Measurements from ENCODE around the gene EPHA3.

The EPHA3 gene

DNA sequence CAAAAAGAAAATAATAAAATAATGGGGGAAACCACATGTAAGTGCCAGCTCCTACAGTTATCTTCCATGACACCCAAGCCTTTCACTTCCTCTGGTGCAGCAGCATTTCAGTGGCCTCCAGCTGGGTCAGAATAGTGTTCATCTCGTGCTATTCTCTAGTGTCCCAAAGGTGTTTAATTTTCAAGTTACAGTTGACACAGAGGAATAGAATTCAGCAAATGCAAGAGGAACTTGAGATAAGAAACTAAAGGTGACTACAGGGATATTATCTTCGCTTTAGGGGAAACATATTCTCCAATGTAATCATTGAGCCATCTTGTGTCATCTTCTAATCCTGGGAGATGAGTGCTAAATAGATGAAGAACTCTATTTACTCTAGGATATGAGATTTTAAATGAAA lies 212.8 kb downstream of the EPHA3 start:
- no peak for TF ChIP-seq GABPA (IDR thresholded peaks at IDR 0.05; ENCODE audit: low read depth)
- no peak for TF ChIP-seq CTCF (IDR thresholded peaks at IDR 0.05; ENCODE audit: insufficient read depth, low read length)
- TF ChIP-seq POLR2AphosphoS5 (IDR thresholded peaks at IDR 0.05; ENCODE audit: low read depth) = no peak
- TF ChIP-seq SPI1 (IDR thresholded peaks at IDR 0.05; ENCODE audit: borderline replicate concordance, low read depth) = no peak
- TF ChIP-seq, protein P1, sequence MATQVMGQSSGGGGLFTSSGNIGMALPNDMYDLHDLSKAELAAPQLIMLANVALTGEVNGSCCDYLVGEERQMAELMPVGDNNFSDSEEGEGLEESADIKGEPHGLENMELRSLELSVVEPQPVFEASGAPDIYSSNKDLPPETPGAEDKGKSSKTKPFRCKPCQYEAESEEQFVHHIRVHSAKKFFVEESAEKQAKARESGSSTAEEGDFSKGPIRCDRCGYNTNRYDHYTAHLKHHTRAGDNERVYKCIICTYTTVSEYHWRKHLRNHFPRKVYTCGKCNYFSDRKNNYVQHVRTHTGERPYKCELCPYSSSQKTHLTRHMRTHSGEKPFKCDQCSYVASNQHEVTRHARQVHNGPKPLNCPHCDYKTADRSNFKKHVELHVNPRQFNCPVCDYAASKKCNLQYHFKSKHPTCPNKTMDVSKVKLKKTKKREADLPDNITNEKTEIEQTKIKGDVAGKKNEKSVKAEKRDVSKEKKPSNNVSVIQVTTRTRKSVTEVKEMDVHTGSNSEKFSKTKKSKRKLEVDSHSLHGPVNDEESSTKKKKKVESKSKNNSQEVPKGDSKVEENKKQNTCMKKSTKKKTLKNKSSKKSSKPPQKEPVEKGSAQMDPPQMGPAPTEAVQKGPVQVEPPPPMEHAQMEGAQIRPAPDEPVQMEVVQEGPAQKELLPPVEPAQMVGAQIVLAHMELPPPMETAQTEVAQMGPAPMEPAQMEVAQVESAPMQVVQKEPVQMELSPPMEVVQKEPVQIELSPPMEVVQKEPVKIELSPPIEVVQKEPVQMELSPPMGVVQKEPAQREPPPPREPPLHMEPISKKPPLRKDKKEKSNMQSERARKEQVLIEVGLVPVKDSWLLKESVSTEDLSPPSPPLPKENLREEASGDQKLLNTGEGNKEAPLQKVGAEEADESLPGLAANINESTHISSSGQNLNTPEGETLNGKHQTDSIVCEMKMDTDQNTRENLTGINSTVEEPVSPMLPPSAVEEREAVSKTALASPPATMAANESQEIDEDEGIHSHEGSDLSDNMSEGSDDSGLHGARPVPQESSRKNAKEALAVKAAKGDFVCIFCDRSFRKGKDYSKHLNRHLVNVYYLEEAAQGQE (IDR thresholded peaks at IDR 0.05; ENCODE audit: insufficient replicate concordance, low read depth) = no peak

GRCh38 chr3:89326997-89327396 lies 219.6 kb downstream of the EPHA3 start:
- Histone ChIP-seq H3K27ac (replicated peaks) (no peak overlapping the region), H3K27me3 (ENCODE audit: insufficient read depth, poor library complexity, severe bottlenecking) (no peaks in the 10 kb centered on the region), H3K4me3 (replicated peaks; ENCODE audit: insufficient read depth, low read length) (no peak overlapping the region)
- DNase-seq (ENCODE audit: low read depth in 1 of 2, low spot score in 1 of 2) = no peak
- TF ChIP-seq CTCF (IDR thresholded peaks at IDR 0.05; ENCODE audit: insufficient read depth, low read length) = no peak
- TF ChIP-seq GABPA (IDR thresholded peaks at IDR 0.05; ENCODE audit: low read depth) = no peak
- TF ChIP-seq POLR2AphosphoS5 (IDR thresholded peaks at IDR 0.05; ENCODE audit: low read depth) = no peak
- TF ChIP-seq, protein P1 (IDR thresholded peaks at IDR 0.05; ENCODE audit: insufficient replicate concordance, low read depth) = no peak
- no peak for TF ChIP-seq SPI1 (IDR thresholded peaks at IDR 0.05; ENCODE audit: borderline replicate concordance, low read depth)

More for the DNA sequence above, 212.8 kb downstream of the EPHA3 start:
- Histone ChIP-seq H3K4me3 (replicated peaks; ENCODE audit: insufficient read depth, low read length) (no peak overlapping the region), H3K27me3 (ENCODE audit: insufficient read depth, poor library complexity, severe bottlenecking) (no peaks in the 10 kb centered on the region), H3K27ac (replicated peaks) (no peak overlapping the region)
- no peak for DNase-seq (ENCODE audit: low read depth in 1 of 2, low spot score in 1 of 2)

- no peaks in the 10 kb centered on the region for H3K27me3 ChIP-seq (ENCODE audit: insufficient read depth, poor library complexity, severe bottlenecking)
- H3K4me3 ChIP-seq (replicated peaks; ENCODE audit: insufficient read depth, low read length) = no peak overlapping the region
- DNase-seq (ENCODE audit: low read depth in 1 of 2, low spot score in 1 of 2) = no peak
- TF ChIP-seq CTCF (IDR thresholded peaks at IDR 0.05; ENCODE audit: insufficient read depth, low read length) = no peak
- no peak for TF ChIP-seq GABPA (IDR thresholded peaks at IDR 0.05; ENCODE audit: low read depth)
- TF ChIP-seq POLR2AphosphoS5 (IDR thresholded peaks at IDR 0.05; ENCODE audit: low read depth) = no peak
- TF ChIP-seq, protein P1 (IDR thresholded peaks at IDR 0.05; ENCODE audit: insufficient replicate concordance, low read depth) = no peak
- TF ChIP-seq SPI1 (IDR thresholded peaks at IDR 0.05; ENCODE audit: borderline replicate concordance, low read depth) = no peak
- no peak overlapping the region for H3K27ac ChIP-seq (replicated peaks)
These were observed 225.0 kb downstream of the EPHA3 start for GRCh38 chr3:89332386-89332785.

Measured in HL-60 (cell line).